Nephron (organoid): ENCODE data around the gene PARL.
A peak's percentile ranks its signal among the peaks of the same experiment; 100 is the strongest.

Experiments used
- H3K27ac Mint-ChIP-seq, 3 experiments: 2 replicates each; pipeline ENCODE4 v1.8.0; 2020; ENCODE audit warnings: mixed read lengths in 3 of 3, mild to moderate bottlenecking in 2 of 3, moderate library complexity in 1 of 3
- H3K27me3 Mint-ChIP-seq: 2 replicates; pipeline ENCODE4 v1.8.0; 2021; ENCODE audit warnings: low read depth, mild to moderate bottlenecking, moderate library complexity, mixed read lengths
- H3K36me3 Mint-ChIP-seq: 2 replicates; pipeline ENCODE4 v1.8.0; 2020; ENCODE audit warnings: low read depth, mixed read lengths
- H3K4me1 Mint-ChIP-seq: 2 replicates; pipeline ENCODE4 v1.8.0; 2020; ENCODE audit warnings: mixed read lengths
- H3K4me3 Mint-ChIP-seq, 3 experiments: 2 replicates each; pipeline ENCODE4 v1.8.0; 2020; ENCODE audit warnings: mild to moderate bottlenecking in 3 of 3, mixed read lengths in 3 of 3, moderate library complexity in 2 of 3
- H3K9me3 Mint-ChIP-seq: 2 replicates; pipeline ENCODE4 v1.8.0; 2020; ENCODE audit warnings: mixed read lengths
- TF ChIP-seq, protein P1 (sequence below), 3 experiments: fragments of 200-600 bp; sonication (generic); IDR thresholded peaks; one replicate each; pipeline ENCODE4 v1.5.0; 2021; ENCODE audit warnings: antibody characterized with exemption in 3 of 3; ENCODE audit not compliant: unreplicated experiment in 3 of 3

PARL gene

DNA sequence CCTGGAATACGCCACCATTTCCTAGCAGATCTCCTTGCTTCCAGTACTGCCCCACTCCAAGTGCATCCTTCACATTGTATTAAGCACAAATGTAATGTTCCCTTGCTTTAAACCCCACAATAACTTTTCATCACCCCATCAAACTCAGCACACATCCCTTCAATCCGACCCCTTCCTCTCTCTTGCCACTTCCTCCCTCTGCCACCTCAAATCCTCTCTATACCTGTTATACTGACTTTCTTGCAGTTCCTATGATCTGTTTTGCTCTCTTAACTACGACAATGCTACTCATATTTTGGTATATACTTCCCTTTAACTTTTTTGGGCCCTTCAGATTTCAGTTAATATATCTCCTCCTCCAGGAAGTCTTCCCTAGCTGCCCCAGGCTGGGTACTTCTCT lies 14.1 kb downstream of the PARL start:
- Mint-ChIP-seq H3K36me3 (peaks cover 25% of the 10 kb centered on the region), H3K27me3 (no peaks in the 10 kb centered on the region), H3K4me1 (no peaks in the 10 kb centered on the region), H3K9me3 (no peaks in the 10 kb centered on the region), H3K27ac (no peak overlapping the region), H3K4me3 (no peak overlapping the region)
- TF ChIP-seq, protein P1, sequence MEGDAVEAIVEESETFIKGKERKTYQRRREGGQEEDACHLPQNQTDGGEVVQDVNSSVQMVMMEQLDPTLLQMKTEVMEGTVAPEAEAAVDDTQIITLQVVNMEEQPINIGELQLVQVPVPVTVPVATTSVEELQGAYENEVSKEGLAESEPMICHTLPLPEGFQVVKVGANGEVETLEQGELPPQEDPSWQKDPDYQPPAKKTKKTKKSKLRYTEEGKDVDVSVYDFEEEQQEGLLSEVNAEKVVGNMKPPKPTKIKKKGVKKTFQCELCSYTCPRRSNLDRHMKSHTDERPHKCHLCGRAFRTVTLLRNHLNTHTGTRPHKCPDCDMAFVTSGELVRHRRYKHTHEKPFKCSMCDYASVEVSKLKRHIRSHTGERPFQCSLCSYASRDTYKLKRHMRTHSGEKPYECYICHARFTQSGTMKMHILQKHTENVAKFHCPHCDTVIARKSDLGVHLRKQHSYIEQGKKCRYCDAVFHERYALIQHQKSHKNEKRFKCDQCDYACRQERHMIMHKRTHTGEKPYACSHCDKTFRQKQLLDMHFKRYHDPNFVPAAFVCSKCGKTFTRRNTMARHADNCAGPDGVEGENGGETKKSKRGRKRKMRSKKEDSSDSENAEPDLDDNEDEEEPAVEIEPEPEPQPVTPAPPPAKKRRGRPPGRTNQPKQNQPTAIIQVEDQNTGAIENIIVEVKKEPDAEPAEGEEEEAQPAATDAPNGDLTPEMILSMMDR (IDR thresholded peaks at IDR 0.05; ENCODE audit: unreplicated experiment in 3 of 3): no peak

DNA sequence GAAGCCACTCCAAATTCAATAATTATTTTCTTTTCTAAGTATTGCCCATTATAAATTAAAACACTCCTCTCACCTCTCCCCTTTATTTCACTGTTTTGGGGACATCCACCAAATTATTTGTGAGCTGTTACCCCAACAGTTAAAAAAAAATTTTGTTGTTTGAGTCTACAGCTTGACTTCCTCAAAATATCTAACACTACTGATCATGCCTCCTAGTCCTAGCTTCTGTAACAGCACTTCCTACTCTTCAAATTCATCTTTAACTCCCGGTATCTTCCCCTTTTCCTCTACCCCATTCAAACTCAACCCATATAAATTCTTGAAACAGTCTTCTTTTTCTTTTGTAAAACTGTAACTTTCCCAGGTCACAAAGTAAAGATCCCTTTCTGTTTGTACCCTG lies 15.9 kb downstream of the PARL start:
- H3K4me1 Mint-ChIP-seq: no peaks in the 10 kb centered on the region
- H3K4me3 Mint-ChIP-seq: no peak overlapping the region
- H3K36me3 Mint-ChIP-seq: peaks cover 42% of the 10 kb centered on the region
- H3K27me3 Mint-ChIP-seq: no peaks in the 10 kb centered on the region
- no peaks in the 10 kb centered on the region for H3K9me3 Mint-ChIP-seq
- TF ChIP-seq, protein P1 (IDR thresholded peaks at IDR 0.05; ENCODE audit: unreplicated experiment in 3 of 3): no peak
- H3K27ac Mint-ChIP-seq: no peak overlapping the region

DNA sequence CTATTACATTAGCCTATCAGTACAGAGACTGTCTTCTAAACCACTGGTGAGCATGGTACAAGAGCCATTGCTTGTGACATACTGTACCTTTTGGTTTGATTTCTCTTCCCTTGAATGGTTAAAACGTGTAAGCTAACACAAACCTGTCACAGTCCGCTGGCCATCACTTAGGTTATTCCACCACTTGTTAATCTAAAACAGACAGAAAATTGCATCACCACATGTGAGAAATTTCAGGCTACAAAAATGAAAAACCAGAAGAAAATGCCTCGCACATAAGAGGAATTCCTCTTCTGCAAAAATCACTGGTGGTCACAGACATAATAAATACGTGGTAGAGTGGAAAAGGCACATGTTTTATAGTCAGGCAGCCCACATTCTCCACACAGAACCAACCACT lies 22.1 kb downstream of the PARL start:
- Mint-ChIP-seq H3K27me3 (no peaks in the 10 kb centered on the region), H3K36me3 (peaks cover 74% of the 10 kb centered on the region), H3K4me1 (no peaks in the 10 kb centered on the region), H3K9me3 (no peaks in the 10 kb centered on the region), H3K27ac (peak overlapping the region in 1 of 3 experiments; percentile 37), H3K4me3 (no peak overlapping the region)
- TF ChIP-seq, protein P1 (IDR thresholded peaks at IDR 0.05; ENCODE audit: unreplicated experiment in 3 of 3): no peak

DNA sequence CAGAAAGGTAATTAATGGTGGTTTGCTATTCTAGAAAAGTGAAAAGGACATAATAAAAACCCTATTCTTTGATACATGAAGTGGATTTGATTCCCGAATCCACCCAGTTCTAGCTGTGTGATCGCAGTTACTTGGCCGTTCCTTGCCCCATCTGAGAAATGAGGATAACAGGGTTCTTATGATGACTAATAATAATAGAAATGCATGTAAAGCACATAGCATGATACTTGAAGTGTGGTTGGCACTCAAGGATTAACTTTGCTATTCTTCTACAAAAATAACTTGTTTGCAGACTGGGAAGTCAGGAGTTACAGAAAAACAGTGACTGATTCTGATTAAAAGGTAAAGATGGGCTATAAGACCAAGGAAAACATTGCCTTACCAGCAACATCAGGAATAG lies 26.8 kb downstream of the PARL start:
- TF ChIP-seq, protein P1 (IDR thresholded peaks at IDR 0.05; ENCODE audit: unreplicated experiment in 3 of 3): no peak
- Mint-ChIP-seq H3K36me3 (peaks cover 82% of the 10 kb centered on the region), H3K27ac (no peak overlapping the region), H3K27me3 (no peaks in the 10 kb centered on the region), H3K4me1 (no peaks in the 10 kb centered on the region), H3K9me3 (no peaks in the 10 kb centered on the region), H3K4me3 (no peak overlapping the region)

DNA sequence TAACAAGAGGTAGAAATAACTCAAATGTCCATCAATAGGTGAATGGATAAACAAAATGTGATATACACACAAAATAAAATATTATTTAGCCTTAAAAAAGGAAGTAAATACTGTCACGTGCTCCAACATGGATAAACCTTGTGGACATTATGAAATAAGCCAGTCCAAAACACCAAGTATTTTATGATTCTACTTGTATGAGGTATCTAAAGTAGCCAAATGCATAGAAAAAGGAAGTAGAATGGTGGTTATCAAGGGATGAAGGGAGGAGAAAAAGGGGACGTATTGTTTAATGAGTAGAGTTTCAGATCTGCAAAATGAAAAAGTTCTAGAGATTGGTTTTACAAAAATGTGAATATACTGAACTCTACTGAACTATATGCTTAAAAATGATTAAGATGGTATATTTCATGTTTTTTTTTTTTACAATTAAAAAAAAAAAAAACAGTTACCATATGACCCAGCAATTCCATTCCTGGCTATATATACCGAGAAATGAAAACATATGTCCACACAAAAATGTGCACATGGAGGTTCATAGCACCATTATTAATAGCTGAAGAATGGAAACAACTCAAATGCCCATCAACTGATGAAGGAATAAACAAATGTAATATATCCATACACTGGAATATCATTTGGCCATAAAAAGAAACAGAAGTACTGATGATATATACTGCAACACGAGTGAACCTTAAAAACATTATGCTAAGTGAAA lies 30.2 kb downstream of the PARL start:
- Mint-ChIP-seq H3K27ac (no peak overlapping the region), H3K4me1 (no peaks in the 10 kb centered on the region), H3K27me3 (no peaks in the 10 kb centered on the region), H3K4me3 (no peak overlapping the region), H3K9me3 (no peaks in the 10 kb centered on the region), H3K36me3 (peaks cover 83% of the 10 kb centered on the region)
- TF ChIP-seq, protein P1 (IDR thresholded peaks at IDR 0.05; ENCODE audit: unreplicated experiment in 3 of 3): no peak
